ENCODE data around the gene CELF1. TPM values are rescaled to one million over a fixed set of nuclear protein-coding genes. Genes with fewer than 3 reads are reported as not detected.

CELF1 gene
- total and polyA plus RNA-seq, 2 donors (not counting 1 experiment from before 2014, with no cell fraction given), result 81.1 to 100 TPM

GRCh38 chr11:47498584-47499152 lies 54.3 kb downstream of the CELF1 start:
- Histone ChIP-seq H3K4me2 (ENCODE audit: extremely low read depth, insufficient read depth, low read length) (no peak overlapping the region), H3K4me1 (ENCODE audit: control insufficient read depth, extremely low read depth, insufficient read depth, low read length) (no peaks in the 10 kb centered on the region), H4K20me1 (ENCODE audit: control insufficient read depth, extremely low read depth, insufficient read depth, low read length) (no peaks in the 10 kb centered on the region), H3K4me3 (replicated peaks in 1 of 4; ENCODE audit: control extremely low read depth in 1 of 4, insufficient read depth in 1 of 4, low read depth in 3 of 4, low read length in 4 of 4) (no peak overlapping the region), H3K27ac (ENCODE audit: insufficient read depth, low read length) (no peak overlapping the region), H2AFZ (ENCODE audit: low read length) (no peak overlapping the region), H3K27me3 (ENCODE audit: control insufficient read depth, insufficient read depth, low read length) (no peaks in the 10 kb centered on the region), H3K36me3 (ENCODE audit: control insufficient read depth, insufficient read depth, low read length) (peaks cover 3% of the 10 kb centered on the region), H3K79me2 (ENCODE audit: control insufficient read depth, insufficient read depth, low read length) (peaks cover 74% of the 10 kb centered on the region), H3K9ac (ENCODE audit: insufficient read depth, low read length) (no peak overlapping the region), H3K9me3 (ENCODE audit: control insufficient read depth, insufficient read depth, low read depth, low read length) (no peaks in the 10 kb centered on the region)
- TF ChIP-seq CTCF (conservative IDR thresholded peaks at IDR 0.05 in 1 of 2, IDR thresholded peaks at IDR 0.05 in 1 of 2; ENCODE audit: low read depth in 1 of 2, low read length in 2 of 2) (no peak), EZH2 (IDR thresholded peaks at IDR 0.05; ENCODE audit: low read length, missing control alignments) (no peak)
- no peak for DNase-seq (ENCODE audit: low read depth in 2 of 2)

GRCh38 chr11:47498149-47498548 lies 54.8 kb downstream of the CELF1 start:
- DNase-seq (ENCODE audit: low read depth in 2 of 2), result no peak
- no peaks in the 10 kb centered on the region for H3K4me1 ChIP-seq (ENCODE audit: control insufficient read depth, extremely low read depth, insufficient read depth, low read length)
- no peaks in the 10 kb centered on the region for H4K20me1 ChIP-seq (ENCODE audit: control insufficient read depth, extremely low read depth, insufficient read depth, low read length)
- no peak overlapping the region for H3K27ac ChIP-seq (ENCODE audit: insufficient read depth, low read length)
- H3K9ac ChIP-seq (ENCODE audit: insufficient read depth, low read length), result no peak overlapping the region
- H3K9me3 ChIP-seq (ENCODE audit: control insufficient read depth, insufficient read depth, low read depth, low read length), result no peaks in the 10 kb centered on the region
- TF ChIP-seq EZH2 (IDR thresholded peaks at IDR 0.05; ENCODE audit: low read length, missing control alignments) (no peak), CTCF (conservative IDR thresholded peaks at IDR 0.05 in 1 of 2, IDR thresholded peaks at IDR 0.05 in 1 of 2; ENCODE audit: low read depth in 1 of 2, low read length in 2 of 2) (no peak)
- no peaks in the 10 kb centered on the region for H3K27me3 ChIP-seq (ENCODE audit: control insufficient read depth, insufficient read depth, low read length)
- peaks cover 3% of the 10 kb centered on the region for H3K36me3 ChIP-seq (ENCODE audit: control insufficient read depth, insufficient read depth, low read length)
- no peak overlapping the region for H2AFZ ChIP-seq (ENCODE audit: low read length)
- H3K4me2 ChIP-seq (ENCODE audit: extremely low read depth, insufficient read depth, low read length), result no peak overlapping the region
- peaks cover 72% of the 10 kb centered on the region for H3K79me2 ChIP-seq (ENCODE audit: control insufficient read depth, insufficient read depth, low read length)
- no peak overlapping the region for H3K4me3 ChIP-seq (replicated peaks in 1 of 4; ENCODE audit: control extremely low read depth in 1 of 4, insufficient read depth in 1 of 4, low read depth in 3 of 4, low read length in 4 of 4)

DNA sequence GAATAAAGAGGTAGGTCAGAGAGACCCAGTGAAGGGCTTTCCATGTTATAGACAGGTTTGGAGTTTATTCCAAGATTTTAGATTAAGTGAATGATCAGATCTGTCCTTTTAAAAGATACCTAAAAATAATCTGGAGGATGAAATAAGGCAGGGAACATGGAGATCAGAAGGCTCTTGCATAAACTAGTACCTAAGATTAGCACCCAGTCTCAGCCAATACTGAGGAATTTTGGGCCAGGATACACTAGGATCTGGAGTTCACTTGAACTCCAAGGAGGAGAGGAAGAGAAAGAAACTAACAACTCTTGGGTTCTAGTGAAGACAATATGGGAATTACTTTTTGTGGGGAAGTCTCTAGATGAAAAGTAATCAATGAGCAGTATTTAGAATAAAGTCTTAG lies 56.1 kb downstream of the CELF1 start:
- Histone ChIP-seq H3K4me3 (replicated peaks in 1 of 4; ENCODE audit: control extremely low read depth in 1 of 4, insufficient read depth in 1 of 4, low read depth in 3 of 4, low read length in 4 of 4) (no peak overlapping the region), H4K20me1 (ENCODE audit: control insufficient read depth, extremely low read depth, insufficient read depth, low read length) (no peaks in the 10 kb centered on the region), H3K9ac (ENCODE audit: insufficient read depth, low read length) (no peak overlapping the region)

More for the DNA sequence above, 56.1 kb downstream of the CELF1 start:
- H3K79me2 ChIP-seq (ENCODE audit: control insufficient read depth, insufficient read depth, low read length), result peaks cover 78% of the 10 kb centered on the region
- peaks cover 6% of the 10 kb centered on the region for H3K36me3 ChIP-seq (ENCODE audit: control insufficient read depth, insufficient read depth, low read length)
- no peak overlapping the region for H3K27ac ChIP-seq (ENCODE audit: insufficient read depth, low read length)
- no peak overlapping the region for H3K4me2 ChIP-seq (ENCODE audit: extremely low read depth, insufficient read depth, low read length)
- no peak for DNase-seq (ENCODE audit: low read depth in 2 of 2)
- H3K9me3 ChIP-seq (ENCODE audit: control insufficient read depth, insufficient read depth, low read depth, low read length), result no peaks in the 10 kb centered on the region
- TF ChIP-seq CTCF (conservative IDR thresholded peaks at IDR 0.05 in 1 of 2, IDR thresholded peaks at IDR 0.05 in 1 of 2; ENCODE audit: low read depth in 1 of 2, low read length in 2 of 2) (no peak), EZH2 (IDR thresholded peaks at IDR 0.05; ENCODE audit: low read length, missing control alignments) (no peak)
- H3K27me3 ChIP-seq (ENCODE audit: control insufficient read depth, insufficient read depth, low read length), result no peaks in the 10 kb centered on the region
- H2AFZ ChIP-seq (ENCODE audit: low read length), result no peak overlapping the region
- no peaks in the 10 kb centered on the region for H3K4me1 ChIP-seq (ENCODE audit: control insufficient read depth, extremely low read depth, insufficient read depth, low read length)

Data from fibroblast of lung (primary cell).